PC-9 (cell line): ENCODE results near the gene FCN2.

ENCODE experiments used
- CTCF ChIP-seq: fragments of 200-600 bp; sonication (generic); conservative IDR thresholded peaks from 2 replicates; pipeline ENCODE4 v1.6.1; 2017; ENCODE audit warnings: mixed run types, antibody characterized with exemption, mild to moderate bottlenecking, moderate library complexity
- EZH2 ChIP-seq: fragments of 200-600 bp; sonication (generic); IDR thresholded peaks from 2 replicates; pipeline ENCODE4 v1.8.0; 2017; ENCODE audit warnings: antibody characterized with exemption, low read depth

DNA sequence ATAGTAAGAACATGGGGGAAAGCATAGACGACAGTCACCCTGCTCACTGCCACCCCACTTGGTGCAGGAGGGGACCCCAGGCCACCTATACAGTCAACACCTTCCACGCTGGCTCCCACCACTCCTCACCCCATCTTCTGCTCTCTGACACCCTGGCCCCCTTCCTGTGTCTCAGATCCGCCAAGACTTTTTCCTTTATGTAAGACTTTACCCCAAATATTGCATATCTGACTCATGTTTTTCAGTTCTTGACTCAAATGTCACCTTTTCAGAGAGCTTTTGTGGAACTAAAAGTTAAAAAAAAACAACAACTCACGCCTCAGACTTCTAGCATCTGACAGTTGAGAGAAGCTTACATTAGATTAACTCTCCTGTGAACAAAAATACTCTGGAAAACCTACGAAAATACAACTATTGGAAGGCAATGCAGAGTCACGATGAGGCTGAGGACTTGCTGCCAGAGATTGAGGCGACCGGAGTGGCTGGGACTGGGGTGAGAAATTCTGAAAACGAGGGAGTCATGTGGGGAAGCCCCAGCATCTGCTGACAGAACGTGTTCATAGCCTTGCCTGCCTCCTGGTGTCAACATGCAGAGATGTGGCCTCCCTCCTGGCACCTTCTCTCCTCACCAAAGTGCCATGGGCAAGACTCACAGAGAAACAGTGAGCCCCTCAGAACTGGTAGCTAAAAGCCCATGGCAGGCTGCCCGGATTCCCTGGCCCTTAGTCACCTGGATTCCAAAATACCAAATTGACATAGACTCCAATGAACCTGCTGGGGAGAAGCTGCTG is 22.4 kb upstream of the FCN2 start:
- TF ChIP-seq CTCF (no peak), EZH2 (no peak)
